Activated CD8-positive, alpha-beta memory T cell treated with anti-CD3 and anti-CD28 coated beads for 1 hour (primary cell): ENCODE data around the gene DAPP1.
"Not testable (repeated sequence)": the region's sequence is repeated elsewhere in the genome, so short reads cannot be mapped to it uniquely, and the experiment has no call there.

Experiments
- DNase-seq, 2 donors: peaks; one replicate each; pipeline ENCODE4 v3.0.0-alpha.2; 2020; ENCODE audit warnings: low read depth in 1 of 2; ENCODE audit errors: extremely low read depth in 1 of 2

DAPP1 gene

GRCh38 chr4:99816545-99817308, at the start of gene DAPP1:
Gene DAPP1 (plus strand): TSS chr4:99816827. CDS start chr4:99816914, 87 bp downstream.
- peak; percentile 35 to 42 for DNase-seq

- not testable (repeated sequence) for DNase-seq
These were observed 45.8 kb upstream of the DAPP1 start for GRCh38 chr4:99770842-99771241.

GRCh38 chr4:99783940-99784339, 32.7 kb upstream of the DAPP1 start:
- DNase-seq, result no peak

GRCh38 chr4:99784842-99785241, 31.8 kb upstream of the DAPP1 start:
- DNase-seq, result no peak

- no peak for DNase-seq
These were observed 25.6 kb upstream of the DAPP1 start for GRCh38 chr4:99790796-99791617.

GRCh38 chr4:99800332-99801004, 16.2 kb upstream of the DAPP1 start:
- no peak for DNase-seq

GRCh38 chr4:99801005-99801699, 15.5 kb upstream of the DAPP1 start:
- no peak for DNase-seq

GRCh38 chr4:99803566-99804101, 13.0 kb upstream of the DAPP1 start:
- DNase-seq, result no peak

- DNase-seq, result no peak
These were observed 10.1 kb upstream of the DAPP1 start for GRCh38 chr4:99806545-99806944.

- no peak for DNase-seq
These were observed 9.0 kb upstream of the DAPP1 start for GRCh38 chr4:99807666-99808065.

- DNase-seq, result peak; percentile 36 to 53
These were observed 8.3 kb upstream of the DAPP1 start for GRCh38 chr4:99808260-99808857.

- DNase-seq, result no peak
These were observed 7.3 kb upstream of the DAPP1 start for GRCh38 chr4:99809326-99809725.

GRCh38 chr4:99810536-99810935, 6.1 kb upstream of the DAPP1 start:
- no peak for DNase-seq

- no peak for DNase-seq
These were observed 5.5 kb upstream of the DAPP1 start for GRCh38 chr4:99811117-99811516.

- peak; percentile 3 to 4 for DNase-seq
These were observed 4.8 kb upstream of the DAPP1 start for GRCh38 chr4:99811850-99812249.

GRCh38 chr4:99815597-99816011, 1.0 kb upstream of the DAPP1 start:
- DNase-seq, result no peak

GRCh38 chr4:99817309-99817890, 773 bp downstream of the DAPP1 start:
- no peak for DNase-seq

- DNase-seq, result no peak
These were observed 2.0 kb downstream of the DAPP1 start for GRCh38 chr4:99818661-99819060.

GRCh38 chr4:99821918-99822503, 5.4 kb downstream of the DAPP1 start:
- no peak for DNase-seq
